HG02981 (cell line): ENCODE measurements around the gene ZNF277.
"Not testable (repeated sequence)": the region's sequence is repeated elsewhere in the genome, so short reads cannot be mapped to it uniquely, and the experiment has no call there.

Experiments used
- ATAC-seq: cut with Tn5 transposase; IDR thresholded peaks from one replicate; pipeline ENCODE4 v1.9.1; 2021; ENCODE audit warnings: mild to moderate bottlenecking, moderate library complexity; ENCODE audit not compliant: unreplicated experiment

The ZNF277 gene

GRCh38 chr7:112286250-112287086 lies 80.0 kb downstream of the ZNF277 start:
- peak; percentile 79 for ATAC-seq

- ATAC-seq, result no peak
Observed at GRCh38 chr7:112288301-112288700, 81.8 kb downstream of the ZNF277 start.

GRCh38 chr7:112290065-112290464 lies 83.6 kb downstream of the ZNF277 start:
- ATAC-seq, result no peak

- ATAC-seq, result no peak
Observed at GRCh38 chr7:112292162-112292561, 85.7 kb downstream of the ZNF277 start.

GRCh38 chr7:112293416-112293815 lies 86.9 kb downstream of the ZNF277 start:
- no peak for ATAC-seq

GRCh38 chr7:112296432-112296831 lies 89.9 kb downstream of the ZNF277 start:
- ATAC-seq, result no peak

- no peak for ATAC-seq
Observed at GRCh38 chr7:112297681-112298080, 91.2 kb downstream of the ZNF277 start.

GRCh38 chr7:112298543-112299100 lies 92.1 kb downstream of the ZNF277 start:
- ATAC-seq, result no peak

- no peak for ATAC-seq
Observed at GRCh38 chr7:112300072-112300471, 93.6 kb downstream of the ZNF277 start.

GRCh38 chr7:112300831-112301407 lies 94.4 kb downstream of the ZNF277 start:
- ATAC-seq, result no peak

GRCh38 chr7:112302566-112302965 lies 96.1 kb downstream of the ZNF277 start:
- no peak for ATAC-seq

GRCh38 chr7:112306903-112307302 lies 100.4 kb downstream of the ZNF277 start:
- no peak for ATAC-seq

- ATAC-seq, result no peak
Observed at GRCh38 chr7:112307506-112307905, 101.0 kb downstream of the ZNF277 start.

- no peak for ATAC-seq
Observed at GRCh38 chr7:112308974-112309373, 102.5 kb downstream of the ZNF277 start.

- not testable (repeated sequence) for ATAC-seq
Observed at GRCh38 chr7:112316803-112317202, 110.3 kb downstream of the ZNF277 start.

- no peak for ATAC-seq
Observed at GRCh38 chr7:112322070-112322469, 115.6 kb downstream of the ZNF277 start.

- ATAC-seq, result no peak
Observed at GRCh38 chr7:112327566-112327965, 121.1 kb downstream of the ZNF277 start.

GRCh38 chr7:112331492-112331891 lies 125.0 kb downstream of the ZNF277 start:
- peak; percentile 65 for ATAC-seq

GRCh38 chr7:112334366-112334765 lies 127.9 kb downstream of the ZNF277 start:
- no peak for ATAC-seq

- no peak for ATAC-seq
Observed at GRCh38 chr7:112336261-112336660, 129.8 kb downstream of the ZNF277 start.

GRCh38 chr7:112336936-112337576 lies 130.6 kb downstream of the ZNF277 start:
- no peak for ATAC-seq

- no peak for ATAC-seq
Observed at GRCh38 chr7:112337892-112338291, 131.4 kb downstream of the ZNF277 start.
